HEK293T (cell line): ENCODE results near the gene BCL7A.

Experiments used
- CTCF ChIA-PET: fragments of 350-600 bp; formaldehyde crosslinking; extraction: SDS; loops from one replicate; lab custom pipeline; 2021; ENCODE audit warnings: antibody characterized with exemption, inconsistent platforms; lab: Yijun Ruan, JAX
- POLR2A ChIA-PET: fragments of 350-600 bp; formaldehyde crosslinking; extraction: SDS; loops from one replicate; lab custom pipeline; 2020; ENCODE audit warnings: antibody characterized with exemption, inconsistent platforms; lab: Yijun Ruan, JAX
- DNase-seq: peaks from one replicate; pipeline ENCODE4 v3.0.0; 2012; ENCODE audit warnings: mixed read lengths; ENCODE audit errors: extremely low spot score
- ARNT ChIP-seq: fragments of 450-650 bp; IDR thresholded peaks from 2 replicates; pipeline ENCODE4 v1.6.1; 2017; ENCODE audit warnings: mild to moderate bottlenecking
- BHLHE40 ChIP-seq: fragments of 450-650 bp; IDR thresholded peaks from 2 replicates; pipeline ENCODE4 v1.6.1; 2016; ENCODE audit warnings: mild to moderate bottlenecking, moderate library complexity, borderline replicate concordance
- CTBP1 ChIP-seq: fragments of 450-650 bp; IDR thresholded peaks from 2 replicates; pipeline ENCODE4 v1.6.1; 2016; ENCODE audit warnings: borderline replicate concordance
- ELF4 ChIP-seq: fragments of 450-650 bp; IDR thresholded peaks from 2 replicates; pipeline ENCODE4 v1.6.1; 2017; ENCODE audit warnings: antibody characterized with exemption
- FOXA1 ChIP-seq: fragments of 450-650 bp; IDR thresholded peaks from 2 replicates; pipeline ENCODE4 v1.6.1; 2016; ENCODE audit warnings: mild to moderate bottlenecking
- FOXK2 ChIP-seq: fragments of 450-650 bp; IDR thresholded peaks from 2 replicates; pipeline ENCODE4 v1.6.1; 2016; ENCODE audit warnings: mild to moderate bottlenecking
- FOXM1 ChIP-seq: fragments of 450-650 bp; IDR thresholded peaks from 2 replicates; pipeline ENCODE4 v1.6.1; 2017; ENCODE audit warnings: mild to moderate bottlenecking, borderline replicate concordance
- HDGF ChIP-seq: fragments of 450-650 bp; IDR thresholded peaks from 2 replicates; pipeline ENCODE4 v1.6.1; 2017; ENCODE audit warnings: antibody characterized with exemption, borderline replicate concordance
- L3MBTL2 ChIP-seq: fragments of 450-650 bp; conservative IDR thresholded peaks from 2 replicates; pipeline ENCODE4 v1.6.1; 2016; ENCODE audit warnings: mild to moderate bottlenecking
- LEF1 ChIP-seq: fragments of 450-650 bp; IDR thresholded peaks from 2 replicates; pipeline ENCODE4 v1.6.1; 2017; ENCODE audit warnings: mild to moderate bottlenecking, borderline replicate concordance
- NFRKB ChIP-seq: fragments of 450-650 bp; IDR thresholded peaks from 2 replicates; pipeline ENCODE4 v1.6.1; 2016; ENCODE audit warnings: mild to moderate bottlenecking, moderate library complexity
- PKNOX1 ChIP-seq: fragments of 450-650 bp; IDR thresholded peaks from 2 replicates; pipeline ENCODE4 v1.6.1; 2016
- SP1 ChIP-seq: fragments of 450-650 bp; IDR thresholded peaks from 2 replicates; pipeline ENCODE4 v1.6.1; 2017
- SUZ12 ChIP-seq: fragments of 450-650 bp; IDR thresholded peaks from 2 replicates; pipeline ENCODE4 v1.6.1; 2016; ENCODE audit warnings: mild to moderate bottlenecking
- TARDBP ChIP-seq: fragments of 450-650 bp; IDR thresholded peaks from 2 replicates; pipeline ENCODE4 v1.6.1; 2016
- ZNF384 ChIP-seq: fragments of 450-650 bp; IDR thresholded peaks from 2 replicates; pipeline ENCODE4 v1.6.1; 2016

BCL7A gene

DNA sequence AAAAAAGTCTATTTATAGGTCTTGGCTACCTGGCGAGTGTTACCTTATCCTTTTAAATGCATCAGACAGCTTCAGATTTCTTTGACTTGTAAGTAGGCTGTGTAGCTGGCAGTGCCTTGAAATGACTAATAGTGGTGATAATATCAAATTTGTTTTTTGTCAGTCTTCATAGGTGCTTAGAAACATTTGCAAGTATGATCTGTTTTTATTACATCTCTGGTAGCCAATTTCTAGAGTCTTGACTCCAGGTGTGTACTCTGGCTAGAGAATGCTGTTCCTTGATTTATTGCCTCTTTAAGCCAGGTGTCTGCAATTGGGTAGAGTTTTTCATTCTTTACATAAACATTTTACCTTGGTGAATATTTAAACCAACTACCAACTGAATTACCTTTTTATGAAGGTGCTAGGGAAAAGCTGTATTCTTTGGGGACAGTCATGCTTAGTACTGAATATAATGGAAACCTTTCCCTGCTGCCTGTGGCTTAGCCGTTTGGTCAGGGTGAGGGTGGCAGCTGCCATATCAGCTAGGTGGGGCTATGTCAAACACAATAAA is 89.5 kb downstream of the BCL7A start:
- ChIA-PET POLR2A (interaction anchor here (1.3 kb wide), 1 partner anchor 48 kb away, joined by 5 read pairs; no protein-coding TSS in a partner anchor), CTCF (interaction anchor here (0.7 to 1.1 kb wide), 2 partner anchors 48 to 1490 kb away, joined by 4 to 6 read pairs; no protein-coding TSS in a partner anchor)
- no peak for DNase-seq
- TF ChIP-seq ZNF384, result no peak
- TF ChIP-seq LEF1, result no peak
- no peak for TF ChIP-seq CTBP1
- TF ChIP-seq ARNT, result no peak
- TF ChIP-seq FOXA1, result no peak
- TF ChIP-seq PKNOX1, result no peak
- TF ChIP-seq HDGF, result no peak
- TF ChIP-seq BHLHE40, result no peak
- no peak for TF ChIP-seq ELF4
- no peak for TF ChIP-seq NFRKB
- TF ChIP-seq FOXM1, result no peak
- TF ChIP-seq SUZ12, result no peak
- TF ChIP-seq FOXK2, result no peak
- TF ChIP-seq SP1, result no peak
- no peak for TF ChIP-seq L3MBTL2
- TF ChIP-seq TARDBP, result no peak
